Kidney tubule cell (primary cell): ENCODE data around the gene HNF4A.

Experiments
- DNase-seq: peaks from one replicate; pipeline ENCODE4 v3.0.0-alpha.2; 2018; ENCODE audit warnings: low spot score

HNF4A gene

DNA sequence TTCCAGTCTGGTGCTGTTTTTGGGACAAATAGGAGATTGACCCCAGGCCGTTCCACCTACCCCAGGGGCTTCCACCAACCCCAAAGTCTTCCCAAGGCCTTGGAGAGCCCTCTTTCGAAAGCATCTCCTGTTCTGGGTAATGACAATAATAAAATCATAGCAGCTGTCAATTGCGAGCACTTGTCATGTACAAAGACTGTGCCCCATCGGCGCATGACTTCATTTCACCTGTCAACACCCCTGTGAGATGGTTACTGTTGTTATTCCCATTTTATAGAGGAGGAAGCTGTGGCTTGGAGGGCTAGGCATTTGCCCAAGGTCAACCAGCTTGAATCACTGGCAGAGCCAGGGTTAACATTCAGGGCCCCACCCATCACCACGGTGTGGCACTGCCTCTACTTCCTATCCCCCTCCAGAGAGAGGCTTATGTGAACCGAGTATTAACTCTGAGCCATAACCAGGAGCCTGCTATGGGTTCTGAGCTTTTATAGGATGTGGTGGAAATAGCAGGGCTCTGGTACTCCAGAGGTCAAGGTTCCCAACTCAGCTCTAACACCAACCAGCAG lies 51.2 kb downstream of the HNF4A start:
- DNase-seq, result no peak

DNA sequence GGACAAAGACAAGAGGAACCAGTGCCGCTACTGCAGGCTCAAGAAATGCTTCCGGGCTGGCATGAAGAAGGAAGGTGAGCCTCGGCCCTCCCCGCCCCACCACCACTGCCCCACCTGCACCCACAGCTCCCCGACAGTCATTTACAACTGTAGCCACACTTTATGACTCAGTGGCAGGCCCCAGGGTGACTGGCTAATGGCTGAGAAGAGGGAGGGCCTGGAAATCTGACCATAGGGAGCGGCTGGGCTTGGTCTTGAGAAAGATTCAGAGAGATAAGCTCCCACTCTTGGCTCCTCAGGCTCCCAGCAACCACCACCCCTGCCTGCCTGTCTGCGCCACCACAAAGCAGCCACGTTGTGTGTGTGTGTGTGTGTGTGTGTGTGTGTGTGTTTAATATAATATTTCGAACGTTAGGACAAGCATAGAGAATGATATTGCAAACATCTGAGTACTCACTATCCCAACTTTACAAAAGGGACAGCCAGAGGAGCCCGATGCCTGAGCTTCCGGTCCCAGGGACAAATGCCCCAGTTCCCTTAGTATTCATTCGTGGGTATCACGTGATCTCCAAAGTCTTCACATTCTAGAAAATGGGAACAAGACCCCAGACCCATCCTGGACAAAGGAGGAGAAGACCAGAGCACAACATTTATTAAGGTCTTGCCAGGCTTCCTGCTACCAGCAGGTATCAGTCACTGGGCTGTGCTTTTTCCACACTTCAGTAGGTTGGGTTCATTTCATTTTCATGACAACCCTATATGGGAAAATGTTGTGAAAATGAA lies 52.1 kb downstream of the HNF4A start:
- peak; percentile 73 for DNase-seq

DNA sequence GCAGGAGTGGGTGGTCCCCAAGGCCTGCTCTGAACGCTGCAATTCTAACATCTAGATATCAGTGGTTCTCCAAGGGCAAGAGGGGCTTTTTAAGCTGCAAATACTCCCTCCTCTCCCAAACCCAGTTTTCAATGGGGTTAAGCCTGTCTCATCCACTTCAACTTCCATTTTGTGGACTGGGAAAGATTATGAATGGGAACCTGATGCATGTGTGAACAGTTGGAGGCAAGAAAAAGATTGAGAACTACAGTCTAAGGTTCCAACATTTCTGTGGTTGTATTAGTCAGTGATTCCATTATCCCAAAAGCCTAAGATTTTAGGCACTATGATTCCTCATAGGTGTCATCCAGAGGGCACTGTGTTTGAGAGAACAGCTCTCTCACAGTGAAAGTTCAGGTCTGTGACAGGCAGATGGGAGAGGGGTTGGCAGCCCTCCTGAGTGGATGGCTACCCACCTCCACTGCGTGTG lies 53.7 kb downstream of the HNF4A start:
- DNase-seq, result peak; percentile 16

DNA sequence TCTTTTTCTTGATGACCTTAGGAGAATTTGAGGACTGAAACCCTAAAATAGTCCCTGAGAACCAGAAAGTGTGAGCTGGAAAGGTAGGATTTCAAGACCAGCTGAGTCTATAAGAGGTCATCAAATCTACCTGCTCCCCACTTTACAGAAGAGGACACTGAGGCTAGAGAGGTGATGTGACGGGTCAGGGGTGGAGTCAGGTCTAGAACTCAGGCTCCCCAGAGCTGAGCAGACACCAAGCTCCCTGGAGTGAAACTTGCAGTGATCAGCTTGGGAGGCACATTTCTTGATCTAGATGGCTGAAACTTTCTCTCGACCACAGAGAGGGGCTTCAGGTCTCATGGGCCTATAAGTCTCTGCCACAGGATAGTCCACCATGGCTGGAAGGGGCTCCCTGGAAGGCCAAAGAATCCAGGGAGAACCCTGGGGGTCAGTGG lies 55.1 kb downstream of the HNF4A start:
- DNase-seq, result no peak

DNA sequence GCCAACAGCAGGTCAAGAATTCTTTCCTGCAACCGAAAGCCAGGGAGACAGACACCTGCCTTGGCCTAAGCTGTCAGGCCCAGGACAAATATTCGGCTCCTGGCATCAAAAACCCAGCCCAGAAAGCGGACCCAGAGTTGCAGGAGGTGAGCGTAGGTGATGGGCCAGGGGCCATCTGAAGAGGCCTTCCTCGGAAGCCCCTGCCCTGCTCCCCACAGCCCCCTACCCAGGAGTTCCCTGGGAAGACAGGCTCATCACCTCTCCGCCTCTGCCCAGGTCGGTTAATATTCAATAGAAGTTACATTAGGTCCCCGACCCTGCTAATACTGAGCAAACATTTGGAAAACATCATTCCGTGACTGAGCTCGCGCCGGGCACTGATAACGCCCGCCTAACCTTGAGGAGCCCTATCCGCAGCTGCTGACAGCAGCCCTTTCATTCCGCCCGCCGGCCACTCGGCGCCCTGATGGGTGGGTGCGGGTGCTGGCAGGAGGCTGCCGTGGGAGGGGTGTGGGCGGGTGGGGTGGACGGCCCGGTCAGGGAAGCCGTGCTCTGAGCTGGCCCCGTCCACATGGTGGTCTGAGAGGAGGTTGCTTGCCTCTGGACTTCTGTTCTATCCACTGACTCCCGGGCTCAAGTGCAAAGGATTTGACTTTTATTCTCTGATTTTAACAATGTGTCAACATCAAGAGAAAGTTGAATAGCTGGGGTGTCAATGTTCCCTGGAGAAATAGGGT lies 55.7 kb downstream of the HNF4A start:
- DNase-seq, result no peak

DNA sequence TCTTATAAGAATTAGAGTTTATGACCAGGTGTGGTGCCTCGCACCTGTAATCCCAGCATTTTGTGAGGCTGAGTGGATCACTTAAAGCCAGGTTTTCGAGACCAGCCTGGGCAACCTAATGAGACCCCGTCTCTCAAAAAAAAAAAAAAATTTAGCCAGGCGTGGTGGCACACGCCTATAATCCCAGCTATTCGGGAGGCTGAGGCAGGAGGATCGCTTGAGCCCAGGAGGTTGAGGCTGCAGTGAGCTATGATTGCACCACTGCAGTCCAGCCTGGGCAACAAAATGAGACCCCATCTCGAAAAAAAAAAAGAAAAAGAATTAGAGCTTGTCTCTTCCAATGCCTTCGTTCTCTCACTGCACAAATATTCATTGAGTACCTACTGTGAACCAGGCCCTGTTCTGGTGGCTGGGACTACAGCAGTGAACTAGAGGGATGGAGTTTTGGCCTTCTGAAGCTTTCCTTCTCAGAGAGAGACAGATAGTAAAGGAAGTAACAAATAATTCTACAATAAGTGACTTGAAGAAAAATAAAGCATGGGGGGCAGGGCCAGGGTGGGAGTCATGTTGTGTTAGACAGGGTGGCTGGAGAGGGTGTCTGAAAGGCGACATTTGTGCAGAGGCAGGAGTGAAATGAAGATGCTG lies 56.4 kb downstream of the HNF4A start:
- DNase-seq, result no peak

DNA sequence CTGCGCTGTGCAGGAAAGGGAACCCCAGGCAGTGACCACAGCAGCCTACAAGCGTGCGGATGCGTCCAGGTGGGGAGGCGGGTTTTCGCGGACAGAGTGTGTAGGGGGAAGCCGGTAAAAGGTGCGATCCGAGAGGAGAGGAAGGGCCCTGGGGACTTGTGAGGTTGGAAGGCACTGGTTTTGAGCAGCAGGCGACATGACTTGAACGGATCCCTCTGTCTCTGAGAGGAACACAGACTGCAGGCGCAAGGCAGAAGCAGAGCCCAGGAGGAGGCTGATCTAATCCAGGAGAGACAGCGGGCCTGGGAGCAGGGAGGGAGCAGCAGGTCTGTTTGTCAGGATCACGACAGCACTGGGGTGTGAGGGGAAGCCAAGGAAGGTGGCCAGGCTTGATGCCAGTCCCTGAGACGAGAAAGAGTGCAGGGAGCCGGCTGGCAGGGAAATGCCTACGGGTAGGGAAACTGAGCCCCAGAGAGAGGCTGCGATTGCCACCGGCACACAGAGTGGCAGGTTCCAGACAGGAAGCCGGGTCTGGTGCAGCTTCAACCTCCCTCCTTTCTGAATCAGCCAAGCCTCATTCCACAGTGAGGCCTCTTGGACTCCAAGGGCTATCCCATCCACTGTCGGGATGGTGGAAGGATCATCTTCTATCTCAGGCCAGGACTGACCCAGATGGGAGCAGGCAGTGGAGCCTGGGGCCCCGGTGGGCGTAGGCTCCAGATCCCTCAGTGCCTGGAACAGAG lies 57.1 kb downstream of the HNF4A start:
- no peak for DNase-seq

DNA sequence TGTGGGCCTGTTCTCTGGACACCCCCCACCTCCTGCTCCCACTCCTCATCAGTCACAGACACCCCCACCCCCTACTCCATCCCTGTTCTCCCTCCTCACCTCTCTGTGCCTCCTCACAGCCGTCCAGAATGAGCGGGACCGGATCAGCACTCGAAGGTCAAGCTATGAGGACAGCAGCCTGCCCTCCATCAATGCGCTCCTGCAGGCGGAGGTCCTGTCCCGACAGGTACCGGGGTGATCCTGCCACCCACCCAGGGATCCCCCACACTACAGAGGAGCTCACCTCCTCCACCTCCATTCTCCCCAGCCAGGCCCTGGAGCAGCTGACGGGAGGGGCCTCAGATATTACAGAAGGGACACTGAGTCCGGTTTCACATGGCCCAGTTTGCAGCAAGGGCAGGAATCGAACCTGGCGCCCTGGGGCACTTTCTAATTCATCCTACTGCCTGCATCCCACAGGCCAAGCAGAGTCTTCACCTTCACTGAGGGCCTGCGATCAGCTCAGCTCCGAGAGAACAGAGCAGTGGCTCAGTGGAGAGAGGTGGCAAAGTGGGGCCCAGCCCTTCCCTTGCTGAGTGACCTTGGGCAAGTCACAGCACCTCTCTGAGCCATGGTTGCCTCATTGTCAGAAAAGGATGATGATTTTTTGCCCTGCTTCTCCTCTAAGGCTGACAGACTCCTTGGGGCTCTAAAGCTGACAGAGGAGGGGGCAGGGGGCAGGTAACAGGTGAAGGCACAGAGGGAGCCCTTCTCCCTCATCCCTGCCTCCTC lies 58.3 kb downstream of the HNF4A start:
- DNase-seq, result no peak

DNA sequence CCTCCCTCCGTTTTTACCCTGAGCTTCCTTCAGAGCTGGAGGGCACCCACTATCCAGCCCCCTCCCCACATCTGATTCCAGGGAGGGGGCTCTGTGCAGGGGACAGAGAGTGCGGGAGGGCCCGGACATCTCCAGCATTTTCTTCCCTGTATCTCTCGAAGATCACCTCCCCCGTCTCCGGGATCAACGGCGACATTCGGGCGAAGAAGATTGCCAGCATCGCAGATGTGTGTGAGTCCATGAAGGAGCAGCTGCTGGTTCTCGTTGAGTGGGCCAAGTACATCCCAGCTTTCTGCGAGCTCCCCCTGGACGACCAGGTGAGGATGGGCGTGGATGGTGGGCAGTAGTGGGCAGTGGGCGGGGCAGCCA lies 58.8 kb downstream of the HNF4A start:
- DNase-seq, result no peak

DNA sequence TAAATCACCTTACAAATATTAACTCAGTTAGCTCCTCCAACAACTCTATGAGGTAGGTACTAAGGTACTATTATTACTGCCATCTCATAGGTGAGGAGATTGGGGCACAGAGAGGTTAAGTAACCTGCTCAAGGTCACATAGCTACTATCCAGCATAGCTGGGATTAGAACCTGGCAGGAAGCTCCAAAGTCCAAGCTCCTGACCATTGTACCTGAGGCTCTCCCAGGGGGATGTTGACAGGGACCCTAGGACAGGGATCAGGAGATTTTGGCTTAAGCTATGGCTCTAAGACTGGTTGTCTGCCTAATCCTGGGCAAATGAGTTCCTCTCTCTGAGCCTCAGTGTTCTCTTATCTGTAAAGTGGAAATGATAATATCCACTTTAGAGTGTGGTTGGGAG lies 59.3 kb downstream of the HNF4A start:
- DNase-seq, result no peak

DNA sequence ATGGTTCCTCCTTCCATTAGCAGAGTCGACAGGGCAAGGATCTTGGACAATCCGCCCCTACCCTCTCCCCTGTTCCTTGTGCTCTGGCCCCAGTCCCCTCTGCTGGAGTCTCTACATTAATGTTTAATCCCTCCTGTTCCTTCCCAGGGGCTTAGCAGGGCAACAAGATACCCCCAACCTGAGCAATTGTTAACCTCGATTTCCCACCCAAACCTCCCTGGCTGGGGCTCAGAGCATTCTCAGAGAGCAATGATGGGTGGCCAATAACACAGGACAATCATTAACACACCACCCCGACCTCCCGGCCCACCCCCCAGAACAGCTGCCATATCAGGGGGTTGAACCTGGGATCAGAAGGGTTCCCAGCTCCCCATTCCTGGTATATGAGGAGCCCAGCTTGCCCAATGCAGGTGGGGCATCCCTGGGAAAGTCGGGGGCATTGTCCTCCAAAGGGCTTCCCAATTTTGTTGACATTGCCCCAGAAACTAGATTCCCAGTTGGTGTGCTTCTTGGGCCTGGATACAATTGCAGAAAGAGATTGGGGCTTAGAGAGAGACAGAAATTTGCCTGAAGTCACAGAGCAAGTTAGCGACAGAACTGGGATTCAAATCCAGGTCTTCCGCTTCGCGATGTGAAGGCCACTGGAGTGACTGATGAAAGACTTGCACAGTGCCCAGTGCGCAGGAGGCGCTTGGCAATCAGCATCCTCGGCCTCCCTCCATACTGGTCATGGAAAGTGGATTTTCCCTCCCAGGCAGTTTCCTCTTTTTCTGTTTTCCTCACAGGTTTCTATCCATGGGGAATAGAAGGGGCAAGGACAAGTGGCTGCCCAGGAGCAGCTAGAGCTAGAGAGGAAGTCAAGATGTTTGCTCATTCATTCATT lies 60.6 kb downstream of the HNF4A start:
- no peak for DNase-seq

DNA sequence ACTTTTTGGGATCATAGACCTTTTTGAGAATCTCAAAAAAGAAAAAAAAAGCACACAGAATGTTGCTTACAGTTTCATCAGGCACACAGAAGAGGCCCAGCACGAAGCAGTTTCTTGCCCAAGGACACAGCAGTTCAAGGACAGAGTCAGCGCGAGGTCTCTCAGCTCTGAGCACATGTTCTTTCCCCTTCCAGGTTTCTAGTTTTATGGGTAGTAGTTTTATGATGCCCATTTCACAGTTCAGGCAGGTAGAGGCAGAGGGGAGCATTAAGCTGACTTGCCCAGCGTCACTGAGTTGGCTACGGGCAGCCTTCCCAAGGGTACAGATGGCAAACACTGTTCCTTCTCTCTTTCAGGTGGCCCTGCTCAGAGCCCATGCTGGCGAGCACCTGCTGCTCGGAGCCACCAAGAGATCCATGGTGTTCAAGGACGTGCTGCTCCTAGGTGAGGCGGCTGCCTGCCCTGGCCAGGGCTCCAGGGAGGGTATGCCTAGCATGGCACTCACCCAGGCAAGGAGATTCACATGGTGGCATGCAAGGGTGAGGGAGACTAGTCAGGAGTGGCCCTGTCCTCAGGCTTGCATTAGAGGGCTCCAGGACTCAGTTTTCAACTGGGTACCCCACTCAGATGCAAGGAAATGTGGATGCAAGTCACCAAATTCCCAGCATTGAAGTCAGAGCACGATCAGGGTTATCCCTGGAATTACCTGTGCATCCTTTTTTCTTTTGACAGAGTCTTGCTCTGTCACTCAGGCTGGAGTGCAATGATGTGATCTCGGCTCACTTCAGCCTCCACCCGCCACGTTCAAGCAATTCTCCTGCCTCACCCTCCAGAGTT lies 62.8 kb downstream of the HNF4A start:
- DNase-seq, result no peak

DNA sequence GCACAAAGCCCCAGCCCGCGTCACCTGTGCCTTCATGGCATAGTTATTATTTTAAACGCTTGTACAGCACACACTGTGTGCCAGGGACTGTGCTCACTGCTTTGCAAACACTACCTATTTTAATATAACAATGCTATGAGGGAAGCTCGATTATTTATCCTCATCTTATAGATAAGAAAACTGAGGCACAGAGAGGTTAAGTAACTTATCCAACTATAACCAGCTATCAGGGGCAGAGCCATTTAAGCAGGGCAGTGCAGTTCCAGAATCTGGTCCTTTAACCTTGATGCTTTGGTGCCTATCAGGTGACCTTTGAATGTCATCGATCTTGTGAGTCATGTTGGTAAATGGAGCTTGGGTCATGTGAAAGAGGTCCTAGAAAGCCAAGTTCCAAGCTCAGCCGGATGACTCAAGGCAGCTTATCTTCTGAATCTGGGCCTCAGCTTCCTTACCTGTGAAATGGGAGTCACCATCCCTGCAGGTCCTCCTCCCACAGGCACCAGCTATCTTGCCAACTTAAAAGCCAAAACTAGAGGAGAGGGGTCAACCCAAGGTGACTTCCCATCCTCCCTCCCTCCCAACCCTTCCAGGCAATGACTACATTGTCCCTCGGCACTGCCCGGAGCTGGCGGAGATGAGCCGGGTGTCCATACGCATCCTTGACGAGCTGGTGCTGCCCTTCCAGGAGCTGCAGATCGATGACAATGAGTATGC lies 63.8 kb downstream of the HNF4A start:
- no peak for DNase-seq

DNA sequence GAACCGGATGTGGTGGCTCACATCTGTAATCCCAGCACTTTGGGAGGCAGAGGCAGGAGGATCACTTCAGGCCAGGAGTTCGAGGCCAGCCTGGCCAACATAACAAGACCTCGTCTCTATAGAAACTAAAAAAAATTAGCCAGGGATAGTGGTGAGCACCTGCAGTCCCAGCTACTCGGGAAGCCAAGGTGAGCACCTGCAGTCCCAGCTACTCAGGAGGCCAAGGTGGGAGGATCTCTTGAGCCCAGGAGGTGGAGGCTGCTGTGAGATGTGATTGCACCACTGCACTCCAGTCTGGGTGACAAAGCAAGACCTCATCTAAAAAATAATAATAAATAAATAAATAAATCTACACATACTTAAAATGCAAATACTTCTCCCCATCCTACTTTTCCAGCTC lies 65.0 kb downstream of the HNF4A start:
- no peak for DNase-seq

DNA sequence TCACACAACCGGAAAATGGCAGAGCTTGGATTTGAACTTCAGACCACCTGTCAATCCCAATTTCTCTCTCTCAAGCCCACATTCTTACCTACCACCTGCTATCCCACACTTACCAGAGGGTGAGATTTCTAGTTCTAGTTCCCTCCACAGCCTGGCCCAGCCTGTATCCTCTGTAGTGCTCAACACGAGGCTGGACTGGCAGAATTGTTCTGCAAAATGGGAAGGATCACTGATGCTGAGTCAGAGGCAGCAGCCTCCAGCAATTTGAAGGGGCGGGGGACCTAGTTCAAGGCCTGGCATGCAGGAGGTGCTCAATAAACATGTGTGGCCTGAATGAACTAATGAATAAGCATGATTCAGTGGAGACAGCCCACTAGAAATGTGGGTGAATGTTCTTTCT lies 66.6 kb downstream of the HNF4A start:
- peak; percentile 72 for DNase-seq

DNA sequence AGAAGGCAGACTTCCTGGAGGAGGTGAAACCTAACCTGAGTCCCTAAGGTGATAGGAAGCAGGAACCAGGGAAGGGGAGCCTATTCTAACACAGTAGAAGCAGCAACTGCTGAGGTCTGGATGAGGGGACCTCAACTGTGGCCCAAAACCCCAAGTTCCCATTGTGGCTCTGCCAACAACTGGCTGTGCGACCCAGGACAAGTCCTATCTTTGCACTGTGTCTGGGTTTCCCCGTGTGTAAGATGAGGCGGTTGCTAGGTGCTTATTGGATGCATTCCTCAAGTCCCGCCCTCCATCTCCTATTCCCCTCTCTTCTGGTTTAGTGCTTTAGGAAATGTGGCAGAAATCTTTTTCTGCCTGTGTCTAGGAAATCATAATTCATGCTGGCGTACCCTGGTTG lies 68.0 kb downstream of the HNF4A start:
- DNase-seq, result no peak

DNA sequence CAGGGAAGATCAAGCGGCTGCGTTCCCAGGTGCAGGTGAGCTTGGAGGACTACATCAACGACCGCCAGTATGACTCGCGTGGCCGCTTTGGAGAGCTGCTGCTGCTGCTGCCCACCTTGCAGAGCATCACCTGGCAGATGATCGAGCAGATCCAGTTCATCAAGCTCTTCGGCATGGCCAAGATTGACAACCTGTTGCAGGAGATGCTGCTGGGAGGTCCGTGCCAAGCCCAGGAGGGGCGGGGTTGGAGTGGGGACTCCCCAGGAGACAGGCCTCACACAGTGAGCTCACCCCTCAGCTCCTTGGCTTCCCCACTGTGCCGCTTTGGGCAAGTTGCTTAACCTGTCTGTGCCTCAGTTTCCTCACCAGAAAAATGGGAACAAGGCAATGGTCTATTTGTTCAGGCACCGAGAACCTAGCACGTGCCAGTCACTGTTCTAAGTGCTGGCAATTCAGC lies 68.6 kb downstream of the HNF4A start:
- DNase-seq, result no peak

DNA sequence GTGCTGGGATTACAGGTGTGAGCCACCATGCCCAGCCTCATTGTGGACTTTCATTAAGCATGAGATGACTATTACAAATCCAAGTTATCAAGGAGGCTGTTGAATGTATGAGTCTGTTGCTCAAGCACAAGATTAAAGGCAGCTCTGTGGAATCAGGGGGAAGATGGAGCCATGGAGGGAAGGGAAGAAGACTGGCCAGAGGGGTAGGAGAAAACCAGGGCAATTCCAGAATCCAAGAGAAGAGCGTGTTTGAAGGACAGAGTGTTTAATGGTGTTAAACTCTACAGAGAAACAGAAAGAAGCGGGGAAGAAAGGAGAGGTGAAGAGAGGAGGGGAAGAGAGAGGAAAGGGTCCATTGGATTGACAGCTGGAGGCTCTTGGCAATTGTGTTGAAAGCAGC lies 70.4 kb downstream of the HNF4A start:
- DNase-seq, result no peak
